Suprapubic skin (tissue), 4 donors: ENCODE data around the gene GIGYF1.

Experiments
- EP300 ChIP-seq: sonication (generic); formaldehyde crosslinking; IDR thresholded peaks from one replicate; pipeline ENCODE4 v1.6.1; 2017; ENCODE audit warnings: antibody characterized with exemption
- POLR2A ChIP-seq, 2 donors: fragments of 450-650 bp; IDR thresholded peaks; one replicate each; pipeline ENCODE4 v1.6.1; 2017; ENCODE audit warnings: antibody characterized with exemption in 2 of 2, mild to moderate bottlenecking in 2 of 2, moderate library complexity in 2 of 2
- POLR2AphosphoS5 ChIP-seq, 3 donors: sonication (generic); formaldehyde crosslinking; IDR thresholded peaks; one replicate each; pipeline ENCODE4 v1.6.1; 2017; ENCODE audit warnings: antibody characterized with exemption in 3 of 3
- TF ChIP-seq, protein P1 (sequence below), 2 donors: fragments of 200-600 bp in 1 of 2; fragments of 450-650 bp in 1 of 2; sonication (generic) in 1 of 2; IDR thresholded peaks; one replicate each; pipeline ENCODE4 v1.5.1; 2016 to 2019; ENCODE audit warnings: antibody characterized with exemption in 2 of 2, mild to moderate bottlenecking in 1 of 2, moderate library complexity in 1 of 2

DNA sequence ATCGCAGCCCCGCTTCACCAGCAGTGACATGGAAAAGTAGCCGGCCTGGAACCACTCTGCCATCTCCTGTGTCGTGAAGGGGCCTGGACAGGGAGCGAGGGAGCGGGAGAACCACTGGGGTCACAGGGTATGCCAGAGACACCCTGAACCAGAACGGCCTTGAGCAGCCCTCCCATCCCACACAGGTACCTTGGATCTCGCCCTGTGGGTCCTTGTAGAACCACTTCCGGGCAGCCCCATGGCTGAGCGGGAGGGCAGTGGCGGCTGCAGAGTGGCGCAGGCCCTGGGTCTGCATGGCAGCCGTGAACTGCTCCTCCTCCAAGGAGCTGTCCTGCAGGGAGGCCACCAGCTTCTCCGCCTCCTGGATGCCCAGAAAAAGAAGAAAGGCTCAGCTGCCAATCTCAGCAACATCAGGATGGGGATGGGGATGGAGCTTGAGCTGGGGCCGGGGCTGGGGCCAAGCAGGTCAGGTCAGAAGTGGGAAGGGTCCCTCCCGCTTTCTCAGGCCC lies 9.5 kb downstream of the GIGYF1 start:
- TF ChIP-seq, protein P1, sequence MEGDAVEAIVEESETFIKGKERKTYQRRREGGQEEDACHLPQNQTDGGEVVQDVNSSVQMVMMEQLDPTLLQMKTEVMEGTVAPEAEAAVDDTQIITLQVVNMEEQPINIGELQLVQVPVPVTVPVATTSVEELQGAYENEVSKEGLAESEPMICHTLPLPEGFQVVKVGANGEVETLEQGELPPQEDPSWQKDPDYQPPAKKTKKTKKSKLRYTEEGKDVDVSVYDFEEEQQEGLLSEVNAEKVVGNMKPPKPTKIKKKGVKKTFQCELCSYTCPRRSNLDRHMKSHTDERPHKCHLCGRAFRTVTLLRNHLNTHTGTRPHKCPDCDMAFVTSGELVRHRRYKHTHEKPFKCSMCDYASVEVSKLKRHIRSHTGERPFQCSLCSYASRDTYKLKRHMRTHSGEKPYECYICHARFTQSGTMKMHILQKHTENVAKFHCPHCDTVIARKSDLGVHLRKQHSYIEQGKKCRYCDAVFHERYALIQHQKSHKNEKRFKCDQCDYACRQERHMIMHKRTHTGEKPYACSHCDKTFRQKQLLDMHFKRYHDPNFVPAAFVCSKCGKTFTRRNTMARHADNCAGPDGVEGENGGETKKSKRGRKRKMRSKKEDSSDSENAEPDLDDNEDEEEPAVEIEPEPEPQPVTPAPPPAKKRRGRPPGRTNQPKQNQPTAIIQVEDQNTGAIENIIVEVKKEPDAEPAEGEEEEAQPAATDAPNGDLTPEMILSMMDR (IDR thresholded peaks at IDR 0.05): no peak
- no peak for TF ChIP-seq POLR2A (IDR thresholded peaks at IDR 0.05)
- no peak for TF ChIP-seq EP300
- no peak for TF ChIP-seq POLR2AphosphoS5 (IDR thresholded peaks at IDR 0.05)
